Measurements from ENCODE around the gene CDR2L. TPM values are rescaled to one million over a fixed set of nuclear protein-coding genes. Genes with fewer than 3 reads are reported as not detected.
A peak's percentile ranks its signal among the peaks of the same experiment; 100 is the strongest.

Gene CDR2L
- polyA plus RNA-seq, 2 of the 4 experiments (the other 2 are of a cell fraction) = 18.5 to 34.0 TPM

DNA sequence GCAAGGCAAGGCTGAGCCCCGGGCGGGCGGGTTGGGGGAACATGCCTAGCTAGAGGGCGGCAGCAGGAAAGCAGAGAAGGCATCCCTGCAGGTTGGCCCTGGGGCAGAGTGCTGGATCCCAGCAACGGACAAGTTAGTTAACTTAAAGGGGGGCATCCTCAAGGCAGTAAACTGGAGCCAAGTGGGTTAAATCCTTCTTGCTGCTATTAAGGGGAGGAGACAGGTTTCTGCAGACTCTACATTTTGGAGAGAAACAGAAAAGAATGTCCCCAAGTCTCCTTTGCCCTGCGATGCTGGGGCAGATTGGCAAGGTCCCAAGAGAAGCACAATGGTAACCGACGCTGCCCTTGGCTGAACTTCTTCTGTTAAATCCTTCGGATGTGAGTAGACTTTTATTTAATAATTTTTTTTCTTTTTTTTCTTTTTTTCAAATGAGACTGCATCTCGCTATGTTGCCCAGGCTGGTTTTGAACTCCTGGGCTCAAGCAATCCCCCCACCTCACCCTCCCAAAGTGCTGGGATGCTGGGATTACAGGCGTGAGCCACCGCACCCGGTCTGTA is 45.4 kb downstream of the CDR2L start (continued):
- TF ChIP-seq, protein P1, sequence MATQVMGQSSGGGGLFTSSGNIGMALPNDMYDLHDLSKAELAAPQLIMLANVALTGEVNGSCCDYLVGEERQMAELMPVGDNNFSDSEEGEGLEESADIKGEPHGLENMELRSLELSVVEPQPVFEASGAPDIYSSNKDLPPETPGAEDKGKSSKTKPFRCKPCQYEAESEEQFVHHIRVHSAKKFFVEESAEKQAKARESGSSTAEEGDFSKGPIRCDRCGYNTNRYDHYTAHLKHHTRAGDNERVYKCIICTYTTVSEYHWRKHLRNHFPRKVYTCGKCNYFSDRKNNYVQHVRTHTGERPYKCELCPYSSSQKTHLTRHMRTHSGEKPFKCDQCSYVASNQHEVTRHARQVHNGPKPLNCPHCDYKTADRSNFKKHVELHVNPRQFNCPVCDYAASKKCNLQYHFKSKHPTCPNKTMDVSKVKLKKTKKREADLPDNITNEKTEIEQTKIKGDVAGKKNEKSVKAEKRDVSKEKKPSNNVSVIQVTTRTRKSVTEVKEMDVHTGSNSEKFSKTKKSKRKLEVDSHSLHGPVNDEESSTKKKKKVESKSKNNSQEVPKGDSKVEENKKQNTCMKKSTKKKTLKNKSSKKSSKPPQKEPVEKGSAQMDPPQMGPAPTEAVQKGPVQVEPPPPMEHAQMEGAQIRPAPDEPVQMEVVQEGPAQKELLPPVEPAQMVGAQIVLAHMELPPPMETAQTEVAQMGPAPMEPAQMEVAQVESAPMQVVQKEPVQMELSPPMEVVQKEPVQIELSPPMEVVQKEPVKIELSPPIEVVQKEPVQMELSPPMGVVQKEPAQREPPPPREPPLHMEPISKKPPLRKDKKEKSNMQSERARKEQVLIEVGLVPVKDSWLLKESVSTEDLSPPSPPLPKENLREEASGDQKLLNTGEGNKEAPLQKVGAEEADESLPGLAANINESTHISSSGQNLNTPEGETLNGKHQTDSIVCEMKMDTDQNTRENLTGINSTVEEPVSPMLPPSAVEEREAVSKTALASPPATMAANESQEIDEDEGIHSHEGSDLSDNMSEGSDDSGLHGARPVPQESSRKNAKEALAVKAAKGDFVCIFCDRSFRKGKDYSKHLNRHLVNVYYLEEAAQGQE (IDR thresholded peaks at IDR 0.05) = no peak
- TF ChIP-seq, protein P2, sequence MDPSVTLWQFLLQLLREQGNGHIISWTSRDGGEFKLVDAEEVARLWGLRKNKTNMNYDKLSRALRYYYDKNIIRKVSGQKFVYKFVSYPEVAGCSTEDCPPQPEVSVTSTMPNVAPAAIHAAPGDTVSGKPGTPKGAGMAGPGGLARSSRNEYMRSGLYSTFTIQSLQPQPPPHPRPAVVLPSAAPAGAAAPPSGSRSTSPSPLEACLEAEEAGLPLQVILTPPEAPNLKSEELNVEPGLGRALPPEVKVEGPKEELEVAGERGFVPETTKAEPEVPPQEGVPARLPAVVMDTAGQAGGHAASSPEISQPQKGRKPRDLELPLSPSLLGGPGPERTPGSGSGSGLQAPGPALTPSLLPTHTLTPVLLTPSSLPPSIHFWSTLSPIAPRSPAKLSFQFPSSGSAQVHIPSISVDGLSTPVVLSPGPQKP (IDR thresholded peaks at IDR 0.05; ENCODE audit: low read depth, low read length) = no peak
- TF ChIP-seq JUNB (IDR thresholded peaks at IDR 0.05) (no peak), PHF8 (IDR thresholded peaks at IDR 0.05; ENCODE audit: borderline replicate concordance, low read depth) (no peak)

DNA sequence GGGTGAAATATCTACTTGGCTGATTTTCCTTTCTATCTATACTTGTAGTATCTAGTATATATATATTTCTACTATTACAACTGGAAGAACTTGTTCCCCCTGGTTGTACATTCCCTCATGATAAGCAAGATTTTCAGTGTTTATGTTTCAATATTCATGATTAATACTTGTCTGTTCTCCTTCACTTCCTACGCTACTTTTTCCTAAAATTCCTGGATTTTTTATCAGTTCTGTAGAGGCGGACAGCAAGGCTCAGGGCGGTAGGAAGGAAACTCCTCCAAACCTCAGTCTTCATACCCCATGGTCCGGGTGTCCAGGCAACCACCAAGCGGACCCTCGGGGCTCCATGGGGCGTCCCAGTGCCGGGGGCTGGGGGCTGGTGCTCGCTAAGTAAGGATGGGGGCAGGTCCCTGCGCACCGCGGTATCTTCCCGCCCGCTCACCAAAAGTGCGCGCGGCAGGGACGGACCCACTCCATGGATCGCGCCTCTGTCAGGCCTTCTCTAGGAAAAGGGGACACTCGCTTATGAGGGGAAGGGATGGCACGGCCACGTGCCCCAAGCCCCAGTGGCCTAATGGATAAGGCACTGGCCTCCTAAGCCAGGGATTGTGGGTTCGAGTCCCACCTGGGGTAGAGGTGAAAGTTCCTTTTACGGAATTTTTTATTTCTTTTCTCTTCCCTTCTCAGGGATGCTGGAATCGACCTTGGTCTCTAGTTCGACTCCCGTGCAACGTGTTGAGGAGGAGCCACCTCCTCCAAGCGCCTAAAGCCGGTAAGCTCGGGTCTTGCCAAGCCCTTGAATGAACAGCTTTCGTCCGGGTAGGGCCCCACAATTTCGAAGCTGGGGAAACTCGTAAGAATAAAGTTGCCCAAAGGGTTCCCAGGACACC is 46.2 kb downstream of the CDR2L start:
- DNase-seq (ENCODE audit: low read depth in 1 of 2, low spot score in 1 of 2) (peak; percentile 95 to 97), ATAC-seq (peak; percentile 50 to 64), FAIRE-seq (peak; percentile 72)
- POLR2A ChIA-PET = interaction anchor here (1.0 to 3.2 kb wide), 6 partner anchors 13 to 237 kb away, joined by 3 to 46 read pairs (median 18); partner anchors contain the start of genes ATP5PD, CDR2L, HID1 and KCTD2
- under 1% methylated on average over 34 of the region's 36 CpGs for WGBS (ENCODE audit: missing lambda C conversion rate)
- H3K27ac ChIP-seq = peak overlapping the region; percentile 97
- peak overlapping the region; percentile 73 for H3K4me3 ChIP-seq
- peaks cover 30% of the 10 kb centered on the region for H3K4me1 ChIP-seq
- H3K4me2 ChIP-seq = peak overlapping the region; percentile 89
- H3K9me3 ChIP-seq = no peaks in the 10 kb centered on the region
- CTCF ChIA-PET = interaction anchor here (0.7 to 4.5 kb wide), 14 partner anchors 9 to 168 kb away, joined by 3 to 35 read pairs (median 7); partner anchors contain the start of genes ATP5PD, KCTD2 and MRPL58
- TF ChIP-seq HOXA7 (CRISPR knock-in tag; IDR thresholded peaks at IDR 0.05) = 0 out of 2 replicates have a peak, but pooled peaks have one; percentile 54
- no peak for TF ChIP-seq ZC3H11A (IDR thresholded peaks at IDR 0.05)
- no peak for TF ChIP-seq ZNF302 (CRISPR knock-in tag; IDR thresholded peaks at IDR 0.05)
- peak in 1 of 2 experiments; percentile 33; a peak in 1 of 4 replicates for TF ChIP-seq CEBPB (IDR thresholded peaks at IDR 0.05)
- no peak for TF ChIP-seq FOXS1 (CRISPR knock-in tag; IDR thresholded peaks at IDR 0.05)
- TF ChIP-seq EHMT2 (IDR thresholded peaks at IDR 0.05; ENCODE audit: low read depth) = no peak
- no peak for TF ChIP-seq TP53 (CRISPR knock-in tag; IDR thresholded peaks at IDR 0.05)
- TF ChIP-seq PHF8 (IDR thresholded peaks at IDR 0.05; ENCODE audit: borderline replicate concordance, low read depth) = peak; percentile 7; the same call in 1 of the 2 replicates
- TF ChIP-seq EHF (CRISPR knock-in tag; IDR thresholded peaks at IDR 0.05) = 0 out of 2 replicates have a peak, but pooled peaks have one; percentile 38
- peak; percentile 96 for TF ChIP-seq SREBF2 (IDR thresholded peaks at IDR 0.05)
- TF ChIP-seq MYC (IDR thresholded peaks at IDR 0.05; ENCODE audit: borderline replicate concordance, low read length) = peak; percentile 97
- 0 out of 2 replicates have a peak, but pooled peaks have one; percentile 14 for TF ChIP-seq TFCP2L1 (CRISPR knock-in tag; IDR thresholded peaks at IDR 0.05)
- TF ChIP-seq, protein P3, sequence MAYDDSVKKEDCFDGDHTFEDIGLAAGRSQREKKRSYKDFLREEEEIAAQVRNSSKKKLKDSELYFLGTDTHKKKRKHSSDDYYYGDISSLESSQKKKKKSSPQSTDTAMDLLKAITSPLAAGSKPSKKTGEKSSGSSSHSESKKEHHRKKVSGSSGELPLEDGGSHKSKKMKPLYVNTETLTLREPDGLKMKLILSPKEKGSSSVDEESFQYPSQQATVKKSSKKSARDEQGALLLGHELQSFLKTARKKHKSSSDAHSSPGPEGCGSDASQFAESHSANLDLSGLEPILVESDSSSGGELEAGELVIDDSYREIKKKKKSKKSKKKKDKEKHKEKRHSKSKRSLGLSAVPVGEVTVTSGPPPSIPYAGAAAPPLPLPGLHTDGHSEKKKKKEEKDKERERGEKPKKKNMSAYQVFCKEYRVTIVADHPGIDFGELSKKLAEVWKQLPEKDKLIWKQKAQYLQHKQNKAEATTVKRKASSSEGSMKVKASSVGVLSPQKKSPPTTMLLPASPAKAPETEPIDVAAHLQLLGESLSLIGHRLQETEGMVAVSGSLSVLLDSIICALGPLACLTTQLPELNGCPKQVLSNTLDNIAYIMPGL (CRISPR knock-in tag; IDR thresholded peaks at IDR 0.05; ENCODE audit: borderline replicate concordance) = peak; percentile 95; the same call in 1 of the 2 replicates
- TF ChIP-seq KDM5A (IDR thresholded peaks at IDR 0.05) = no peak
- TF ChIP-seq MAZ (IDR thresholded peaks at IDR 0.05; ENCODE audit: borderline replicate concordance, low read depth, low read length) = no peak; the same call in 1 of the 2 replicates
- TF ChIP-seq HOXB5 (CRISPR knock-in tag; IDR thresholded peaks at IDR 0.05) = peak; percentile 61; the same call in 1 of the 2 replicates
- TF ChIP-seq, protein P4, sequence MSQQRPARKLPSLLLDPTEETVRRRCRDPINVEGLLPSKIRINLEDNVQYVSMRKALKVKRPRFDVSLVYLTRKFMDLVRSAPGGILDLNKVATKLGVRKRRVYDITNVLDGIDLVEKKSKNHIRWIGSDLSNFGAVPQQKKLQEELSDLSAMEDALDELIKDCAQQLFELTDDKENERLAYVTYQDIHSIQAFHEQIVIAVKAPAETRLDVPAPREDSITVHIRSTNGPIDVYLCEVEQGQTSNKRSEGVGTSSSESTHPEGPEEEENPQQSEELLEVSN (IDR thresholded peaks at IDR 0.05; ENCODE audit: borderline replicate concordance, low read depth) = peak; percentile 92
- TF ChIP-seq CBX8 (IDR thresholded peaks at IDR 0.05) = no peak
- TF ChIP-seq, protein P5, sequence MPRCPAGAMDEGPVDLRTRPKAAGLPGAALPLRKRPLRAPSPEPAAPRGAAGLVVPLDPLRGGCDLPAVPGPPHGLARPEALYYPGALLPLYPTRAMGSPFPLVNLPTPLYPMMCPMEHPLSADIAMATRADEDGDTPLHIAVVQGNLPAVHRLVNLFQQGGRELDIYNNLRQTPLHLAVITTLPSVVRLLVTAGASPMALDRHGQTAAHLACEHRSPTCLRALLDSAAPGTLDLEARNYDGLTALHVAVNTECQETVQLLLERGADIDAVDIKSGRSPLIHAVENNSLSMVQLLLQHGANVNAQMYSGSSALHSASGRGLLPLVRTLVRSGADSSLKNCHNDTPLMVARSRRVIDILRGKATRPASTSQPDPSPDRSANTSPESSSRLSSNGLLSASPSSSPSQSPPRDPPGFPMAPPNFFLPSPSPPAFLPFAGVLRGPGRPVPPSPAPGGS (IDR thresholded peaks at IDR 0.05) = no peak
- no peak; the same call in 1 of the 2 replicates for TF ChIP-seq KDM1A (IDR thresholded peaks at IDR 0.05; ENCODE audit: low read depth)

All from A549 (cell line).